ENCODE measurements around the gene SGPL1.

DNA sequence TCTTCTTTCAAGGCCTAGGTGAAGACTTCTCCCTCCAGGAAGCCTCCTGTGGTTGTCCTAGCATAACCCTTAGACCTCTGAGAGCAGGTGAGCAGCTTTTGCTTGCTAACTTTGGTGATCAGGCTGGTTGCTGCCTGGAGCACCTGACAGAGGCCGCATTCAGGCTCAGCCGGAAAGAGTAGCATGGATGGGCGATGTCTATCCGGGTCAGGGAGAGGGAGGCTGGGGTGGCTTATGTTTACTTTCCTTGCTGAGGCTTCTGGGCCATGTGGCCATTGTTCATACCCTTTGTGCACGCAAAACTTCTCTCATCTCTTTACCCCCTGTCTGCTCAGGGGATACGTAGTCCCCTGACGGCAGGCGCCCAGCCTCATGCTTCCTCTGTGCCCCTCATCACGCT is 100.1 kb downstream of the SGPL1 start:
- TF ChIP-seq EP300 (IDR thresholded peaks at IDR 0.05) (no peak), POLR2A (IDR thresholded peaks at IDR 0.05; ENCODE audit: low read depth) (no peak)
- TF ChIP-seq, protein P1, sequence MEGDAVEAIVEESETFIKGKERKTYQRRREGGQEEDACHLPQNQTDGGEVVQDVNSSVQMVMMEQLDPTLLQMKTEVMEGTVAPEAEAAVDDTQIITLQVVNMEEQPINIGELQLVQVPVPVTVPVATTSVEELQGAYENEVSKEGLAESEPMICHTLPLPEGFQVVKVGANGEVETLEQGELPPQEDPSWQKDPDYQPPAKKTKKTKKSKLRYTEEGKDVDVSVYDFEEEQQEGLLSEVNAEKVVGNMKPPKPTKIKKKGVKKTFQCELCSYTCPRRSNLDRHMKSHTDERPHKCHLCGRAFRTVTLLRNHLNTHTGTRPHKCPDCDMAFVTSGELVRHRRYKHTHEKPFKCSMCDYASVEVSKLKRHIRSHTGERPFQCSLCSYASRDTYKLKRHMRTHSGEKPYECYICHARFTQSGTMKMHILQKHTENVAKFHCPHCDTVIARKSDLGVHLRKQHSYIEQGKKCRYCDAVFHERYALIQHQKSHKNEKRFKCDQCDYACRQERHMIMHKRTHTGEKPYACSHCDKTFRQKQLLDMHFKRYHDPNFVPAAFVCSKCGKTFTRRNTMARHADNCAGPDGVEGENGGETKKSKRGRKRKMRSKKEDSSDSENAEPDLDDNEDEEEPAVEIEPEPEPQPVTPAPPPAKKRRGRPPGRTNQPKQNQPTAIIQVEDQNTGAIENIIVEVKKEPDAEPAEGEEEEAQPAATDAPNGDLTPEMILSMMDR (IDR thresholded peaks at IDR 0.05): no peak

All from esophagus muscularis mucosa (tissue), 4 donors.